GM12891 (cell line): ENCODE measurements around the gene CA12.
"Not testable (repeated sequence)": the region's sequence is repeated elsewhere in the genome, so short reads cannot be mapped to it uniquely, and the experiment has no call there.

Source experiments
- DNase-seq: peaks from one replicate; pipeline ENCODE4 v3.0.0; 2011; ENCODE audit warnings: low spot score; ENCODE audit not compliant: insufficient read length
- FAIRE-seq: peaks from 2 replicates; lab custom pipeline; 2011; peaks lifted over from hg19 to GRCh38; lab: Jason Lieb, UNC
- PAX5 ChIP-seq: IDR thresholded peaks from 2 replicates; pipeline ENCODE4 v1.6.1; 2011; ENCODE audit warnings: low read length, moderate library complexity, mild to moderate bottlenecking; ENCODE audit not compliant: insufficient read depth, severe bottlenecking
- POLR2A ChIP-seq: IDR thresholded peaks from 2 replicates; pipeline ENCODE4 v1.6.1; 2011; ENCODE audit warnings: low read depth, low read length, control low read depth
- POLR2AphosphoS5 ChIP-seq: IDR thresholded peaks from 2 replicates; pipeline ENCODE4 v1.6.1; 2011; ENCODE audit warnings: low read depth, low read length, control low read depth
- POU2F2 ChIP-seq: IDR thresholded peaks from 2 replicates; pipeline ENCODE4 v1.6.1; 2011; ENCODE audit warnings: low read depth, mild to moderate bottlenecking, control low read depth, low read length, moderate library complexity
- SPI1 ChIP-seq: IDR thresholded peaks from 2 replicates; pipeline ENCODE4 v1.6.1; 2011; ENCODE audit warnings: low read depth, low read length, control low read depth
- TAF1 ChIP-seq: IDR thresholded peaks from 2 replicates; pipeline ENCODE4 v1.6.1; 2011; ENCODE audit warnings: low read depth, low read length, control low read depth

The CA12 gene

DNA sequence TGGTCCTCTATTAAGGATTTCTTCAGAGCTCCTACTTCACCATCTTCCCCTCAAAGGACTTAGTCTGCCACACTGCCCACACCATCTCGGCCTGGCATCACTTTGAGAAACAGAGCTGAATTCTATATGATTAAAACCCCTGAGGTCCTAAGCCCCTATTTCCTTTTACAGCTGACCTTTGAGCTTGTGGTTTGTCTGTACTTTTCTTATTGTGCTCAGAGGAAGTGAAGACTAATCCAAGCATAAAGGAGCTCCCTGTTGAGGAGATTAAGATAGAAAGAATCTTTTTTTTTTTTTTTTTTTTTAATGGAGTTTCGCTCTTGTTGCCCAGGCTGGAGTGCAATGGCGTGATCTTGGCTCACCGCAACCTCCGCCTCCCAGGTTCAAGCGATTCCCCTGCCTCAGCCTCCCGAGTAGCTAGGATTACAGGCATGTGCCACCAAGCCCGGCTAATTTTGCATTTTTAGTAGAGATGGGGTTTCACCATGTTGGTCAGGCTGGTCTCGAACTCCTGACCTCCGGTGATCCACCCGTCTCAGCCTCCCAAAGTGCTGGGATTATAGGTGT, 38.6 kb downstream of the CA12 start:
- peak; percentile 51; the same call in 1 of the 2 replicates for TF ChIP-seq SPI1
- DNase-seq, FAIRE-seq: not testable (repeated sequence)

- TF ChIP-seq POLR2AphosphoS5: no peak
- no peak for TF ChIP-seq POLR2A
- TF ChIP-seq TAF1: no peak
- no peak for TF ChIP-seq SPI1
- DNase-seq (no peak), FAIRE-seq (no peak)
Observed at GRCh38 chr15:63341898-63342297, 39.7 kb downstream of the CA12 start.

- no peak for FAIRE-seq
- TF ChIP-seq POLR2A: no peak
- no peak for TF ChIP-seq PAX5
- TF ChIP-seq SPI1: no peak
- no peak for TF ChIP-seq TAF1
- TF ChIP-seq POU2F2: no peak
- no peak for DNase-seq
Observed at GRCh38 chr15:63340878-63341277, 40.8 kb downstream of the CA12 start.

DNA sequence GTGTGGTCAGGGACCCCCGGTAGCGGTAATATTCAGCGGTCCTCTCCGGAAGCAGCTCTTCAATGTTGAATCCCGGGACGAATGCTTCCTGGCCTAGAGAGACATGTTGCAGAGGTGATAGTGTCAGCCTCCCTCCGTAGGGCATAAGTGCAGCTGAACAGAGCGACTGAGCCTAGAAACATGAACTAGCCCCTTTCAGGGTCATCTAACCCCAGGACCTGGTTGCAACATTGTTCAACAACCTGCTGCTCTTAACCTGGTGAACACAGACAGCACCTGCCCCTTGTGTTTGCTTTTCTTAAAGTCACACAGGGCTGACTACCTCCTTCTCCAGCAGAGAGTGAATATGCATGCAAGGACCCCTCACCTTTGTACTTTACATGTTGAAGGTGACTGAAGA, 41.3 kb downstream of the CA12 start:
- TF ChIP-seq POU2F2 (no peak), POLR2AphosphoS5 (no peak), SPI1 (no peak), PAX5 (no peak), TAF1 (no peak), POLR2A (no peak)
- FAIRE-seq: no peak
- no peak for DNase-seq

DNA sequence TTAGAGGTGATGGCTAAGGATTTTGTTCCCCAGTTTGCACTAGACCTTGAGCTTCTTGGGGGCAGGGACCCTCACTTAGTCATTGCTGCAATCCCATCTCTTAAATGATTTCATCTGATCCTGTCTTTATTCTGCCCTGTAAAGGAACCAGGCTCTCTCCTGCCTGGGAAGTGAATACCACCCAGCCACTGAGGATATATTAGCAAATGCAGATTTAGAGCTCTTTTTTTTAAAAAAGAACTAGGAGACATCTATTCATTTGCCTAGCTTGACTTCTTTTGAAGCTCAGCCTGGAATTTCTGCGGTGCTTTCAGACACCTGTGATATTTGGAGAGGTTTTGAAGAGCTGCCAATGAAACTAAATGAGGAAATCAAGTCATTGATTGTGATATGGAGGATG, 41.8 kb downstream of the CA12 start:
- TF ChIP-seq POLR2A (no peak), PAX5 (no peak), SPI1 (no peak), TAF1 (no peak), POU2F2 (no peak), POLR2AphosphoS5 (no peak)
- FAIRE-seq (no peak), DNase-seq (no peak)

GRCh38 chr15:63339006-63339766, 42.5 kb downstream of the CA12 start:
- no peak for TF ChIP-seq POU2F2
- FAIRE-seq: no peak

DNA sequence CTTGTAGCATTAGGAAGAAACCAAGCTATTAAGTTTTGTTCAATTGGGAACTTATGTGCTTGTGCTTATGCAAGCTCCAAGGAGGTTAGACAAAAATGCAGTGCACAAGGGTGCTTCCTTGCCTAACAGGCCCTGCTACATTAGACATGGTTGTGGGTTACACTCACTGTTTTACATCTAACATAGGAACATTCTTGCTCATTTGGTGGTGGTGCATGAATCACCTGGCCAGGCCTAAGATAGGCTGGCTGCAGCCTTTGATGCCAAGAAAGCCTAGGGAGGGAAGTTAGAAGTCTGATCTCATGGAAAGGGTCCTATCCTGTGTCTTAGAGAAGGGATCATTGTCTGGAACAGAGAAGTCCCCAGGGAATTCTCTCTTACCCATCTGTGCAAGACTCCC, 43.5 kb downstream of the CA12 start:
- no peak for DNase-seq
- FAIRE-seq: no peak
- TF ChIP-seq POLR2A (no peak), SPI1 (no peak), PAX5 (no peak), POU2F2 (no peak), TAF1 (no peak), POLR2AphosphoS5 (no peak)

More at GRCh38 chr15:63339006-63339766, 42.5 kb downstream of the CA12 start:
- DNase-seq: no peak

- FAIRE-seq: no peak
Observed at GRCh38 chr15:63337046-63337445, 44.6 kb downstream of the CA12 start.

GRCh38 chr15:63335543-63336240, 46.0 kb downstream of the CA12 start:
- no peak for DNase-seq
- no peak for FAIRE-seq
- TF ChIP-seq PAX5: no peak
- TF ChIP-seq POU2F2: no peak
- TF ChIP-seq SPI1: no peak
- no peak for TF ChIP-seq POLR2AphosphoS5

More at GRCh38 chr15:63337046-63337445, 44.6 kb downstream of the CA12 start:
- DNase-seq: no peak
- TF ChIP-seq PAX5 (no peak), SPI1 (no peak)

DNA sequence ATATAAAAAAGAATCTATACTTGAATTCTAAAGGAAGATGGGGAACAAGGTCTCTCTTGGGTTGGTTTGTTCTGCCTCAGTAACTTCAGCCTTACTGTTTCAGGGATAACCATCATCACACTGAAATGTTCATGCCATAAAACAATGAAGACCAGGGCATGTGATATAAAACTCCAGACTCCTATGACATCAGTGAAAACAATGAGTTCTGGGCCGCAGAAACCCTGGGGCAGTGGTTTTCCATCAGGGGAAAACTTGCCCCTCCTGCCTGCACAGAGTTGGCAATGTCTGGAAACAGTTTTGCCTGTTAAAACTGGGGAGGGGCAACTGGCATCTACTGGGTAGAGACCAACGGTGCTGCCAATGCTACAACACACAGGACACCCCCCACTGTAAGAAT, 46.8 kb downstream of the CA12 start:
- DNase-seq: no peak
- TF ChIP-seq POU2F2: no peak
- TF ChIP-seq POLR2A: no peak
- TF ChIP-seq SPI1: no peak
- TF ChIP-seq PAX5: no peak
- TF ChIP-seq TAF1: no peak
- no peak for TF ChIP-seq POLR2AphosphoS5
- FAIRE-seq: no peak
